Measurements from ENCODE around the gene CBY2.

- TF ChIP-seq CTCF (IDR thresholded peaks at IDR 0.05) (no peak), POLR2A (IDR thresholded peaks at IDR 0.05) (no peak)
These were observed at the start of gene CBY2 for GRCh38 chr13:45702088-45702487.
